Esophagus muscularis mucosa (tissue), 4 donors: ENCODE results near the gene MOSMO.

ENCODE experiments used
- EP300 ChIP-seq: sonication (generic); formaldehyde crosslinking; IDR thresholded peaks from one replicate; pipeline ENCODE4 v1.6.1; 2017; ENCODE audit warnings: antibody characterized with exemption
- POLR2A ChIP-seq: fragments of 450-650 bp; IDR thresholded peaks from one replicate; pipeline ENCODE4 v1.6.1; 2017; ENCODE audit warnings: antibody characterized with exemption, moderate library complexity, mild to moderate bottlenecking, low read depth
- POLR2AphosphoS5 ChIP-seq, 2 donors: sonication (generic); formaldehyde crosslinking; IDR thresholded peaks; one replicate each; pipeline ENCODE4 v1.6.1; 2017; ENCODE audit warnings: antibody characterized with exemption in 2 of 2
- TF ChIP-seq, protein P1 (sequence below), 3 experiments: fragments of 200-600 bp in 2 of 3; fragments of 450-650 bp in 1 of 3; sonication (generic) in 2 of 3; IDR thresholded peaks; one replicate each; pipeline ENCODE4 v1.5.1; 2017 to 2019; ENCODE audit warnings: antibody characterized with exemption in 3 of 3, mild to moderate bottlenecking in 2 of 3, moderate library complexity in 1 of 3

DNA sequence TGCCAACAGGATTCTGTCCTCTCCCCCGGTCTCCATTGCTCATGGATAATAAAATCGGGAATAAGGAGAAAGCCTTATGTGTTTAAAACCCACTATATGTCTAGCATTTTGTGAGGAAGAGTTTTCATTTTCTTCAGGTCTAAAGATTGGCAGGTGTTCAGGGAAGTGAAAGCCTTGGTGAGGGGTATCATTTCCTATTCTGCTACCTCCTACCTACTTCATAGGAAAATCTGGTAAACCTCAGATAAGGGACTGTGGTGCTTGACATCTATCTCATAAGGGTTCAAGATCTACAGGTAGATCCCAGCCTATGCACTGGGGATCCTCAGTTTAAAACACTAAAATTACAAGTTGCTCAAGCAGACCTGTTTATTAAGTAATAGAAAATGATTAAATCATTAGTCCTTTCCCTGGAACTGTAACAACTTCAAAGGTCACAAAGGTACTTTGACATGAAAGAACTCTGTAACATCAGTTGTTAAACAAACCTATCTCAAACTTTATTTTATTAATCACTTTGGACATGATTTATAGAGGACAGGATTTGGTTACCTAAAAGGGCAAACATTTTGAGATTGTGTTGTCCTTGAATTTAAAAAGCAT lies 6.5 kb downstream of the MOSMO start:
- TF ChIP-seq, protein P1, sequence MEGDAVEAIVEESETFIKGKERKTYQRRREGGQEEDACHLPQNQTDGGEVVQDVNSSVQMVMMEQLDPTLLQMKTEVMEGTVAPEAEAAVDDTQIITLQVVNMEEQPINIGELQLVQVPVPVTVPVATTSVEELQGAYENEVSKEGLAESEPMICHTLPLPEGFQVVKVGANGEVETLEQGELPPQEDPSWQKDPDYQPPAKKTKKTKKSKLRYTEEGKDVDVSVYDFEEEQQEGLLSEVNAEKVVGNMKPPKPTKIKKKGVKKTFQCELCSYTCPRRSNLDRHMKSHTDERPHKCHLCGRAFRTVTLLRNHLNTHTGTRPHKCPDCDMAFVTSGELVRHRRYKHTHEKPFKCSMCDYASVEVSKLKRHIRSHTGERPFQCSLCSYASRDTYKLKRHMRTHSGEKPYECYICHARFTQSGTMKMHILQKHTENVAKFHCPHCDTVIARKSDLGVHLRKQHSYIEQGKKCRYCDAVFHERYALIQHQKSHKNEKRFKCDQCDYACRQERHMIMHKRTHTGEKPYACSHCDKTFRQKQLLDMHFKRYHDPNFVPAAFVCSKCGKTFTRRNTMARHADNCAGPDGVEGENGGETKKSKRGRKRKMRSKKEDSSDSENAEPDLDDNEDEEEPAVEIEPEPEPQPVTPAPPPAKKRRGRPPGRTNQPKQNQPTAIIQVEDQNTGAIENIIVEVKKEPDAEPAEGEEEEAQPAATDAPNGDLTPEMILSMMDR (IDR thresholded peaks at IDR 0.05) = no peak
- TF ChIP-seq POLR2AphosphoS5 (IDR thresholded peaks at IDR 0.05) (no peak), POLR2A (no peak), EP300 (no peak)
